SK-N-SH (cell line): ENCODE data around the gene CHD5. TPM values are rescaled to one million over a fixed set of nuclear protein-coding genes. Genes with fewer than 3 reads are reported as not detected.

ENCODE experiments used
- CTCF ChIA-PET: fragments of 300-600, 350-600 bp; formaldehyde crosslinking; extraction: SDS; loops from one replicate; lab custom pipeline; 2021; lab: Yijun Ruan, JAX
- POLR2A ChIA-PET: fragments of 350-600 bp; sonication (Branson Sonifier 250); formaldehyde crosslinking; extraction: SDS; loops from one replicate; lab custom pipeline; 2020; ENCODE audit warnings: antibody characterized with exemption, inconsistent platforms; lab: Yijun Ruan, JAX
- DNase-seq: peaks from one replicate; pipeline ENCODE4 v3.0.0; 2012
- H2AFZ ChIP-seq: fragments of 200-600 bp; sonication (generic); 2 replicates; pipeline ENCODE4 v1.8.1; 2016; ENCODE audit warnings: antibody characterized with exemption, mild to moderate bottlenecking, low read depth
- H3F3A ChIP-seq: fragments of 200-600 bp; sonication (generic); replicated peaks from 2 replicates; pipeline ENCODE3; 2016; ENCODE audit warnings: antibody characterized with exemption, mild to moderate bottlenecking; ENCODE audit not compliant: insufficient read depth
- H3K27ac ChIP-seq, 2 experiments: fragments of 200-500 bp in 1 of 2; fragments of 200-600 bp in 1 of 2; sonication (Bioruptor generic) in 1 of 2; sonication (generic), shearing (Covaris generic) in 1 of 2; 2 replicates each; pipeline versions ENCODE4 v1.5.1 to v1.6.1; 2014 to 2016; ENCODE audit warnings: low read depth in 2 of 2, inconsistent platforms in 1 of 2, low read length in 1 of 2, mild to moderate bottlenecking in 1 of 2, mixed read lengths in 1 of 2
- H3K27me3 ChIP-seq: fragments of 200-600 bp; sonication (generic), shearing (Covaris generic); 2 replicates; pipeline ENCODE4 v1.6.1; 2016; ENCODE audit warnings: mixed run types; ENCODE audit not compliant: insufficient read depth
- H3K36me3 ChIP-seq, 2 experiments: fragments of 200-500 bp in 1 of 2; fragments of 200-600 bp in 1 of 2; sonication (Bioruptor generic) in 1 of 2; sonication (generic) in 1 of 2; replicated peaks in 1 of 2; 2 replicates each; pipeline versions ENCODE3 to v1.5.1; 2014 to 2016; ENCODE audit warnings: low read length in 1 of 2, mild to moderate bottlenecking in 1 of 2; ENCODE audit not compliant: insufficient read depth in 2 of 2, control insufficient read depth in 1 of 2
- H3K4me1 ChIP-seq, 2 experiments: fragments of 200-500 bp in 1 of 2; fragments of 200-600 bp in 1 of 2; sonication (Bioruptor generic) in 1 of 2; sonication (generic), shearing (Covaris generic) in 1 of 2; 2 replicates each; pipeline versions ENCODE4 v1.5.1 to v1.6.1; 2014 to 2016; ENCODE audit warnings: low read depth in 1 of 2, low read length in 1 of 2, mixed run types in 1 of 2; ENCODE audit not compliant: insufficient read depth in 2 of 2, control insufficient read depth in 1 of 2
- H3K4me2 ChIP-seq: fragments of 200-600 bp; sonication (generic), shearing (Covaris generic); 2 replicates; pipeline ENCODE4 v1.6.1; 2017; ENCODE audit warnings: mixed run types
- H3K4me3 ChIP-seq, 2 experiments: fragments of 200-500 bp in 1 of 2; fragments of 200-600 bp in 1 of 2; sonication (Bioruptor generic) in 1 of 2; sonication (generic), shearing (Covaris generic) in 1 of 2; 2 replicates each; pipeline versions ENCODE4 v1.5.1 to v1.8.1; 2014 to 2016; ENCODE audit warnings: low read depth in 2 of 2, inconsistent platforms in 1 of 2, low read length in 1 of 2, mild to moderate bottlenecking in 1 of 2, mixed read lengths in 1 of 2, moderate library complexity in 1 of 2
- H3K79me2 ChIP-seq: fragments of 200-600 bp; sonication (generic); 2 replicates; pipeline ENCODE4 v1.8.1; 2017; ENCODE audit warnings: mild to moderate bottlenecking; ENCODE audit not compliant: insufficient read depth
- H3K9ac ChIP-seq: fragments of 200-600 bp; sonication (generic); 2 replicates; pipeline ENCODE4 v1.6.1; 2017; ENCODE audit warnings: mixed run types
- H3K9me2 ChIP-seq: fragments of 200-600 bp; sonication (generic); 2 replicates; pipeline ENCODE4 v1.6.1; 2017; ENCODE audit warnings: mixed run types
- H3K9me3 ChIP-seq: fragments of 200-600 bp; sonication (generic); 2 replicates; pipeline ENCODE4 v1.6.1; 2017; ENCODE audit warnings: mixed run types, mild to moderate bottlenecking, moderate library complexity
- H4K20me1 ChIP-seq: fragments of 200-600 bp; sonication (generic); 2 replicates; pipeline ENCODE4 v1.6.1; 2017; ENCODE audit warnings: mild to moderate bottlenecking, mixed run types; ENCODE audit not compliant: insufficient read depth
- CHD2 ChIP-seq: fragments of 150-350 bp; IDR thresholded peaks from 2 replicates; pipeline ENCODE4 v1.6.1; 2018; ENCODE audit warnings: low read length; ENCODE audit not compliant: partially characterized antibody
- ELF1 ChIP-seq: IDR thresholded peaks from 2 replicates; pipeline ENCODE4 v1.4.0; 2012
- FOXJ3 ChIP-seq: sonication (generic); formaldehyde crosslinking; IDR thresholded peaks from 2 replicates; pipeline ENCODE4 v1.5.1; 2020; ENCODE audit warnings: mild to moderate bottlenecking, missing genetic modification reagents
- GABPA ChIP-seq: IDR thresholded peaks from 2 replicates; pipeline ENCODE4 v1.4.0; 2012; ENCODE audit warnings: low read depth, mild to moderate bottlenecking
- GATA2 ChIP-seq: sonication (generic); formaldehyde crosslinking; IDR thresholded peaks from 2 replicates; pipeline ENCODE4 v1.5.0; 2020; ENCODE audit warnings: mild to moderate bottlenecking, missing genetic modification reagents
- IRF3 ChIP-seq: fragments of 150-350 bp; IDR thresholded peaks from 2 replicates; pipeline ENCODE4 v1.6.1; 2016; ENCODE audit warnings: mild to moderate bottlenecking, low read depth, low read length
- JUND ChIP-seq: IDR thresholded peaks from 2 replicates; pipeline ENCODE4 v1.4.0; 2012
- MAX ChIP-seq: IDR thresholded peaks from 2 replicates; pipeline ENCODE4 v1.4.0; 2012; ENCODE audit warnings: low read depth
- MEF2A ChIP-seq: IDR thresholded peaks from 2 replicates; pipeline ENCODE4 v1.4.0; 2012; ENCODE audit warnings: low read depth, borderline replicate concordance
- MXI1 ChIP-seq: IDR thresholded peaks from 2 replicates; pipeline ENCODE4 v1.6.1; 2012; ENCODE audit warnings: mild to moderate bottlenecking, low read depth, low read length, improper control_type of control experiment
- NFIC ChIP-seq: IDR thresholded peaks from 2 replicates; pipeline ENCODE4 v1.4.0; 2012; ENCODE audit warnings: borderline replicate concordance
- NRF1 ChIP-seq: IDR thresholded peaks from 2 replicates; pipeline ENCODE4 v1.6.1; 2012; ENCODE audit warnings: low read depth, mild to moderate bottlenecking, low read length
- RAD21 ChIP-seq: IDR thresholded peaks from 2 replicates; pipeline ENCODE4 v1.6.1; 2012; ENCODE audit warnings: mild to moderate bottlenecking, low read length
- SMC3 ChIP-seq: IDR thresholded peaks from 2 replicates; pipeline ENCODE4 v1.6.1; 2012; ENCODE audit warnings: low read depth, low read length, improper control_type of control experiment
- TAF1 ChIP-seq: IDR thresholded peaks from 2 replicates; pipeline ENCODE4 v1.6.1; 2012; ENCODE audit warnings: low read depth, mild to moderate bottlenecking, low read length, moderate library complexity, borderline replicate concordance
- TEAD4 ChIP-seq: IDR thresholded peaks from 2 replicates; pipeline ENCODE4 v1.4.0; 2012; ENCODE audit warnings: mild to moderate bottlenecking, borderline replicate concordance; ENCODE audit not compliant: insufficient read depth
- USF2 ChIP-seq: fragments of 150-350 bp; IDR thresholded peaks from 2 replicates; pipeline ENCODE4 v1.6.1; 2017; ENCODE audit warnings: antibody characterized with exemption, low read length, low read depth, borderline replicate concordance
- ZBTB33 ChIP-seq: IDR thresholded peaks from 2 replicates; pipeline ENCODE4 v1.4.0; 2012; ENCODE audit warnings: low read depth, borderline replicate concordance
- WGBS: methylation state at CpG from one replicate; pipeline ENCODE4 v1.1.6; 2017; ENCODE audit warnings: low lambda C conversion rate; 5-methylcytosine and 5-hydroxymethylcytosine counted together
- polyA plus RNA-seq, 3 experiments: library from polyadenylated mRNA; depleted of rRNA; stranded (reverse); fragments of >200 nt; gene quantifications; 2 replicates each; pipeline ENCODE4 v1.2.3, GENCODE V29; 2012
- TF ChIP-seq, protein P1 (sequence below): IDR thresholded peaks from 2 replicates; pipeline ENCODE4; 2012

The CHD5 gene
- polyA plus RNA-seq, 1 of the 3 experiments (the other 2 are of a cell fraction) = 0.26 TPM

DNA sequence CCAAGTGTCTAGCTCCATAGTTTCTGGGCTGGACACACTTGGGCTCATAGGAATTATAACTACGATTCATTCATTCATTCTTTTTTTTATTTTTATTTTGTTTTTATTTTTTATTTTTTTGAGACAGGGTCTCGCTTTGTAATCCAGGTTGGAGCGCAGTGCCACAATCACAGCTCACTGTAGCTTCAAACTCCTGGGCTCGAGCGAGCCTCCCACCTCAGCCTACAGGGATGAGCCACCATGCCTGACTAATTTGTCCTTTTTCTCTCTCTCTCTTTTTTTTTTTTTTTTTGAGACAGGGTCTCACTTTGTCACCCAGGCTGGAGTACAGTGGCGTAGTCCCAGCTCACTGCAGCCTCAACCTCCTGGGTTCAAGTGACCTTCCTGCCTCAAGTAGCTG is 92.2 kb downstream of the CHD5 start:
- Histone ChIP-seq H3K9ac (no peak overlapping the region), H3K36me3 (no peaks in the 10 kb centered on the region), H3K27ac (no peak overlapping the region), H3F3A (no peaks in the 10 kb centered on the region), H2AFZ (no peak overlapping the region), H3K4me3 (no peak overlapping the region), H3K4me2 (no peak overlapping the region), H3K27me3 (no peaks in the 10 kb centered on the region), H4K20me1 (no peaks in the 10 kb centered on the region), H3K9me3 (no peaks in the 10 kb centered on the region), H3K9me2 (no peaks in the 10 kb centered on the region), H3K79me2 (no peaks in the 10 kb centered on the region), H3K4me1 (peaks cover 0 to 5% of the 10 kb centered on the region in 2 experiments; a peak in 1 of 4 replicates)
- TF ChIP-seq MAX = no peak
- no peak for TF ChIP-seq GABPA
- no peak for TF ChIP-seq TEAD4
- no peak for TF ChIP-seq CHD2
- no peak for TF ChIP-seq SMC3
- no peak for TF ChIP-seq ELF1
- TF ChIP-seq NRF1 = no peak
- TF ChIP-seq FOXJ3 (CRISPR knock-in tag) = no peak
- WGBS = 84% methylated on average over 6 of the region's 6 CpGs
- CTCF ChIA-PET = interaction anchor here (1.3 to 1.8 kb wide), 2 partner anchors 31 to 35 kb away, joined by 3 to 8 read pairs; no protein-coding TSS in a partner anchor
- no peak for DNase-seq
- POLR2A ChIA-PET = no interaction called here

GRCh38 chr1:6087377-6087772 is 92.7 kb downstream of the CHD5 start:
- 81% methylated on average over 7 of the region's 14 CpGs for whole genome bisulfite sequencing
- CTCF ChIA-PET = interaction anchor here (0.5 to 1.8 kb wide), 3 partner anchors 30 to 35 kb away, joined by 3 to 8 read pairs (median 4); no protein-coding TSS in a partner anchor

DNA sequence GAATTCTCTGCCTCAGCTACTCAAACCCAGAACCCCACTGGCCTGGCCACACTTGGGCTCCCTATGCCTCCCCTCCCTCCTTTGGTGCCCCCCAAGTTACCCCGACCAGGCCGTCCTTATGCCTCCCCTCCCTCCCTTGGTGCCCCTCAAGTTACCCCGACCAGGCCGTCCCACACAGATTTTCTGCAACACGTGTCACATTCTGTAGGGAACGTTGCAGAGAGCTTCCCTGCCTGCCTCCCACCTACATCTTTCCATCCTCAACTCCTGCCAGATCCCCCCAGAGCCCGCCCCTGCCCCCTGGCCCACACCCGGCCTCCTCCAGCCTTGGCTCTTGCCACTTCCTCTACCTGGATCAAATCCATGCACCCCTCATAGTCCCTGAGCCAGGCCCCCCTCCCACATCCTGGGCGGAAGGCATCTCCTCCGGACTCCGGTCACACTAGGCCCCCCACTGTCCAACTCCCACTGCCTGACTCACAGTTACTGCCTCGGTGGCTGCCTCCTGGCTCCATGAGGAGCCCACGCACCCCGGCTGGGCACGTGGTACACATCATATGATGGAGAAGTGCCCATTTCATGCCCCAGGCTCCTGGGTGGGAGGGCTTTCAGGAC is 93.3 kb downstream of the CHD5 start:
- H3K4me1 ChIP-seq = peaks cover 0 to 14% of the 10 kb centered on the region in 2 experiments; a peak in 1 of 4 replicates
- no peak overlapping the region for H3K9ac ChIP-seq
- H3K27ac ChIP-seq = no peak overlapping the region
- no peak for DNase-seq
- H3F3A ChIP-seq = no peaks in the 10 kb centered on the region
- H4K20me1 ChIP-seq = no peaks in the 10 kb centered on the region
- H3K4me2 ChIP-seq = no peak overlapping the region
- TF ChIP-seq RAD21 (no peak), ZBTB33 (no peak), USF2 (no peak), JUND (no peak), MXI1 (no peak), IRF3 (no peak), ELF1 (no peak), TAF1 (no peak)
- TF ChIP-seq, protein P1, sequence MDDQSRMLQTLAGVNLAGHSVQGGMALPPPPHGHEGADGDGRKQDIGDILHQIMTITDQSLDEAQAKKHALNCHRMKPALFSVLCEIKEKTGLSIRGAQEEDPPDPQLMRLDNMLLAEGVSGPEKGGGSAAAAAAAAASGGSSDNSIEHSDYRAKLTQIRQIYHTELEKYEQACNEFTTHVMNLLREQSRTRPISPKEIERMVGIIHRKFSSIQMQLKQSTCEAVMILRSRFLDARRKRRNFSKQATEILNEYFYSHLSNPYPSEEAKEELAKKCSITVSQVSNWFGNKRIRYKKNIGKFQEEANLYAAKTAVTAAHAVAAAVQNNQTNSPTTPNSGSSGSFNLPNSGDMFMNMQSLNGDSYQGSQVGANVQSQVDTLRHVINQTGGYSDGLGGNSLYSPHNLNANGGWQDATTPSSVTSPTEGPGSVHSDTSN = no peak
- H2AFZ ChIP-seq = no peak overlapping the region
- 62% methylated on average over 12 of the region's 15 CpGs for WGBS
- no peaks in the 10 kb centered on the region for H3K9me2 ChIP-seq
- H3K79me2 ChIP-seq = no peaks in the 10 kb centered on the region
- H3K36me3 ChIP-seq = no peaks in the 10 kb centered on the region
- ChIA-PET CTCF (interaction anchor here (0.5 to 1.8 kb wide), 5 partner anchors 12 to 34 kb away, joined by 3 to 8 read pairs (median 5); no protein-coding TSS in a partner anchor), POLR2A (no interaction called here)
- H3K27me3 ChIP-seq = no peaks in the 10 kb centered on the region
- H3K9me3 ChIP-seq = no peaks in the 10 kb centered on the region
- no peak overlapping the region for H3K4me3 ChIP-seq

More at GRCh38 chr1:6087377-6087772, 92.7 kb downstream of the CHD5 start:
- Histone ChIP-seq H3K79me2 (no peaks in the 10 kb centered on the region), H3K27ac (no peak overlapping the region), H3F3A (no peaks in the 10 kb centered on the region), H3K9ac (no peak overlapping the region), H3K4me1 (peaks cover 0 to 10% of the 10 kb centered on the region in 2 experiments; a peak in 1 of 4 replicates), H2AFZ (no peak overlapping the region), H3K4me2 (no peak overlapping the region), H3K36me3 (no peaks in the 10 kb centered on the region), H3K9me3 (no peaks in the 10 kb centered on the region), H3K27me3 (no peaks in the 10 kb centered on the region), H4K20me1 (no peaks in the 10 kb centered on the region), H3K9me2 (no peaks in the 10 kb centered on the region), H3K4me3 (no peak overlapping the region)
- no peak for TF ChIP-seq NFIC
- TF ChIP-seq ELF1 = no peak
- TF ChIP-seq MEF2A = no peak
- TF ChIP-seq GATA2 = no peak
- POLR2A ChIA-PET = no interaction called here
- no peak for DNase-seq
